KMS-11 (cell line): ENCODE data around the gene PARVG.

Experiments used
- H2AFZ ChIP-seq: fragments of 200-600 bp; sonication (generic); 2 replicates; pipeline ENCODE4 v1.6.1; 2016; ENCODE audit warnings: antibody characterized with exemption, mixed run types, low read depth
- H3K27ac ChIP-seq: fragments of 200-600 bp; sonication (generic); 2 replicates; pipeline ENCODE4 v1.6.1; 2016; ENCODE audit warnings: mild to moderate bottlenecking, mixed run types
- H3K27me3 ChIP-seq: fragments of 200-600 bp; sonication (generic); 2 replicates; pipeline ENCODE4 v1.6.1; 2017; ENCODE audit warnings: mild to moderate bottlenecking, low read depth, mixed run types, moderate library complexity; ENCODE audit not compliant: insufficient read depth
- H3K36me3 ChIP-seq: fragments of 200-600 bp; sonication (generic); 2 replicates; pipeline ENCODE4 v1.6.1; 2017; ENCODE audit warnings: mild to moderate bottlenecking, mixed run types; ENCODE audit not compliant: insufficient read depth
- H3K4me1 ChIP-seq: fragments of 200-600 bp; sonication (generic); 2 replicates; pipeline ENCODE4 v1.6.1; 2016; ENCODE audit warnings: mild to moderate bottlenecking, low read depth, mixed run types; ENCODE audit not compliant: poor library complexity, severe bottlenecking
- H3K4me2 ChIP-seq: fragments of 200-600 bp; sonication (generic); 2 replicates; pipeline ENCODE4 v1.7.0; 2016; ENCODE audit warnings: mild to moderate bottlenecking, mixed run types
- H3K4me3 ChIP-seq: fragments of 200-600 bp; sonication (generic); IDR thresholded peaks from 2 replicates; pipeline ENCODE4 v1.6.1; 2017; ENCODE audit warnings: low read depth, low read length, mixed read lengths; ENCODE audit not compliant: insufficient read depth
- H3K79me2 ChIP-seq: fragments of 200-600 bp; sonication (generic); 2 replicates; pipeline ENCODE4 v1.6.1; 2016; ENCODE audit warnings: low read depth, mixed run types; ENCODE audit not compliant: insufficient read depth
- H3K9ac ChIP-seq: fragments of 200-600 bp; sonication (generic); 2 replicates; pipeline ENCODE4 v1.6.1; 2016; ENCODE audit warnings: mild to moderate bottlenecking, mixed run types
- H4K20me1 ChIP-seq: fragments of 200-600 bp; sonication (generic); 2 replicates; pipeline ENCODE4 v1.6.1; 2016; ENCODE audit warnings: mild to moderate bottlenecking, mixed run types; ENCODE audit not compliant: insufficient read depth
- CTCF ChIP-seq: fragments of 200-600 bp; sonication (generic); conservative IDR thresholded peaks from 2 replicates; pipeline ENCODE4 v1.6.1; 2017; ENCODE audit warnings: low read depth, mild to moderate bottlenecking, antibody characterized with exemption, low read length, moderate library complexity, mixed read lengths

Gene PARVG

GRCh38 chr22:44163536-44163935 lies 17.2 kb upstream of the PARVG start:
- no peak overlapping the region for H3K27ac ChIP-seq
- no peaks in the 10 kb centered on the region for H3K36me3 ChIP-seq
- H3K79me2 ChIP-seq, result no peaks in the 10 kb centered on the region
- no peak overlapping the region for H2AFZ ChIP-seq
- no peaks in the 10 kb centered on the region for H4K20me1 ChIP-seq
- no peaks in the 10 kb centered on the region for H3K4me1 ChIP-seq
- no peak overlapping the region for H3K4me2 ChIP-seq
- TF ChIP-seq CTCF, result no peak
- no peak overlapping the region for H3K9ac ChIP-seq
- no peaks in the 10 kb centered on the region for H3K27me3 ChIP-seq
- H3K4me3 ChIP-seq, result no peak overlapping the region

GRCh38 chr22:44164031-44164430 lies 16.7 kb upstream of the PARVG start:
- no peak overlapping the region for H3K9ac ChIP-seq
- no peaks in the 10 kb centered on the region for H3K79me2 ChIP-seq
- no peaks in the 10 kb centered on the region for H3K27me3 ChIP-seq
- no peaks in the 10 kb centered on the region for H3K36me3 ChIP-seq
- no peaks in the 10 kb centered on the region for H3K4me1 ChIP-seq
- H3K27ac ChIP-seq, result no peak overlapping the region
- no peak overlapping the region for H2AFZ ChIP-seq
- H4K20me1 ChIP-seq, result no peaks in the 10 kb centered on the region
- H3K4me3 ChIP-seq, result no peak overlapping the region
- TF ChIP-seq CTCF, result no peak
- H3K4me2 ChIP-seq, result no peak overlapping the region

- Histone ChIP-seq H3K4me1 (no peaks in the 10 kb centered on the region), H4K20me1 (no peaks in the 10 kb centered on the region), H3K36me3 (no peaks in the 10 kb centered on the region), H3K4me2 (no peak overlapping the region), H3K4me3 (no peak overlapping the region), H3K27ac (no peak overlapping the region), H3K79me2 (no peaks in the 10 kb centered on the region), H2AFZ (no peak overlapping the region), H3K27me3 (no peaks in the 10 kb centered on the region), H3K9ac (no peak overlapping the region)
- TF ChIP-seq CTCF, result no peak
These were observed 15.3 kb upstream of the PARVG start for GRCh38 chr22:44165286-44165874.

GRCh38 chr22:44166498-44167276 lies 14.0 kb upstream of the PARVG start:
- Histone ChIP-seq H3K27ac (no peak overlapping the region), H4K20me1 (no peaks in the 10 kb centered on the region)
- no peak for TF ChIP-seq CTCF

More at GRCh38 chr22:44166498-44167276, 14.0 kb upstream of the PARVG start:
- Histone ChIP-seq H3K4me3 (no peak overlapping the region), H3K4me1 (no peaks in the 10 kb centered on the region), H3K4me2 (no peak overlapping the region), H3K27me3 (no peaks in the 10 kb centered on the region), H3K9ac (no peak overlapping the region), H2AFZ (no peak overlapping the region), H3K36me3 (no peaks in the 10 kb centered on the region), H3K79me2 (no peaks in the 10 kb centered on the region)
